GM12872 (cell line): ENCODE measurements around the gene DOCK6.

ENCODE experiments used
- CTCF ChIP-seq: IDR thresholded peaks from 3 replicates; pipeline ENCODE4 v1.5.1; 2011; ENCODE audit warnings: low read depth, mild to moderate bottlenecking, low read length, moderate library complexity; ENCODE audit not compliant: insufficient read depth

DOCK6 gene

DNA sequence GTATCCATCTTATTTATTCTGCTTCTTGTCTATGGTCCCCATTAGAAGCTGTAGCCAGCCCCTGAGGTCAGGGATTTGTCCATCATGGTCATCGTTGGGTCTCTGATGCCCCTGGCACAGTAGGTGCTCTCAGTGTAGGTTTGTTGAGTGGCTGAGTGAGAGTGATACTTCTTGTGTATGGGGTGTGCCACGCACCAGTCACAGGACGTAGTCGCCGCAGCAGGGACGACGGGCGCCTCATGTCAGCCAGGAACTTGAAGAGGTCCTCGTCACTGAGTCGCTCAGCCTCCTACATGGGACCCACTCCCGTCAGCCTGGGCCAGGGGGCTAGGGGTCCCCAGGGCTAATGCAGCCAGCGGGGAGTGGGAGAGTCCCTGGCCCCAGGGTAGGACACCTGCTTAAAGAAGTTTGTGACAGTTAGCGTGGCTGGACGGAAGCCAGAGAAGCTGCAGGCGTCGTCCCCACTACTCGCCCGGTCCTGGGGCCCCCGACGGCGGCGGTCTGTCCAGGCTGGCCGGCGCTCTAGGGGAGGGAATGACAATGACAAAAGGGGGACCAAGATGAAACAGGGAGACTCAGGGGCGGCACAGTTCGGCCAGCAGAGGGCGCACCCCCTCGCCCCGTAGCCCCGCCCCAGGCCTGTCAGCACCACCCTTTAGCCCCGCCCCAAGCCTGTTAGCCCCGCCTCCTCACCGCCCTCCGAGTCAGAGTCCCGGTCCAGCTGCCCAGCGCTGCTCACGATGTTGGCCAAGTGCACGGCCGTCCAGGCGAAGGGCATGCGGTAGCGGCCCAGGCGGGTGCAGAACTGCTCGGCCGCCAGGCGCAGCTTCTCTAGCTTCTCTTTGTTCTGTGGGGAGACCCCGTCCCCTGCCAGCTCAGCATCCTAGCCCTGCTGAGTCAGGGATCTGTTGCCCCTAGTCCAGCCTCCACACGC, 19.2 kb downstream of the DOCK6 start:
- peak; percentile 78 for TF ChIP-seq CTCF

- TF ChIP-seq CTCF = no peak
These were observed 20.3 kb downstream of the DOCK6 start for GRCh38 chr19:11242025-11242424.

DNA sequence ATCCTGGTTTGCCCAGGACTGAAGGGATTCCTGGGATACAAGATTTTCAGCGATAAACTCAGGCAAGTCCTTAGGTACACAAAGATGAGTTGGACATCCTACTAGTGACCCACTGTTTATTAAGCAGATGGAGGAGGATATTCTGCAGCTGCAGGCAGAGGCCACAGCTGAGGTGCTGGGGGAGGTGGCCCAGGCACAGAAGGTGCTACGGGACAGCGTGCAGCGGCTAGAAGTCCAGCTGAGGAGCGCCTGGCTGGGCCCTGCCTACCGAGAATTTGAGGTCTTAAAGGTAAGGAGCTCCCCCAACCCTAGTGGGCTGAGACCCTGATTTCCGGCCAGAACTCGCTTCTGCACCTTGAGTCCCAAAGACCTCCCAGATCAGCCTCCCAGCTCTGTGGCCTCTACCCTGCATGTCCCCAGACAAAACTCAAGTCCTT, 22.3 kb downstream of the DOCK6 start:
- TF ChIP-seq CTCF = no peak

- TF ChIP-seq CTCF = no peak
These were observed 22.8 kb downstream of the DOCK6 start, which contains the start of gene ANGPTL8 for GRCh38 chr19:11239377-11240000. Gene ANGPTL8 (plus strand): TSS chr19:11239619. CDS start chr19:11239638, 19 bp downstream.

GRCh38 chr19:11238781-11239376, 23.4 kb downstream of the DOCK6 start:
- TF ChIP-seq CTCF = no peak

DNA sequence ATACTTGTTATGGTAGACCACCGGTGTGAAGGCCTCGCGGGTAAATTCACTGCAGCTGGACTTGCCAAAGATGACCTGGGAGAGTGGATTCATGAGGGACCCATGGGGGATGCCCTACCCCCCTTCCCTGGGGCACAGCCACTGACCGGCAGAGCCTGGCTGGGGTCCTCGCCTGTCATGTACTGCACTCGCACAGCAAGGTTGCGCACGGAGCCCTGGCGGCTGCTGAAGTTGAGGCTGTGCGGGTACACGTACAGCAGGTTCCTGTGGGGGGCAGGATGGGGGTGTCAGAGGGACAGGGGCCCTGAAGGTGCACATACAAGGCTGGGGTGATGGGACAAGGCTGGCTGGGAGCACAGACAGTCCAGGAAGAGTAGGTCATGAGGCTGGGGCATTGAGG, 24.3 kb downstream of the DOCK6 start:
- TF ChIP-seq CTCF = no peak

DNA sequence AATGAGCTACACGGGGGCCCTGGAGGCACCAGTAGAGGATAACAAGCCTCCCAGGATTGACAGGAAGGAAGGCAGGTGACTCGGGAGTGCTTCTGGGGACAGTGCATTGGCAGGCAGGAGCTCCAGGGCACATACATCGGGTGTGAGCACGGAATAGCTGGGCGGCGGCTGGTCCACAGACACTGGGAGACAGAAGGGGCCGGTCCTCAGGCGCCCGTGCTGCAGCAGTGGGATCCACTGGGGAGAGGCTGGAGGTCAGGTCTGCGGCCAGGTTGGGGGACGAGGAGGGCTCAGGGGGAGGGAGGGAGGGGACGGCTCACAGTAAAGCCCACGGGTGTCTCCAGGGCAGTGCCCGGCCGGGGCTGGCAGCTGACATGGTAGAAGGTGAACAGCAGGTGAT, 25.0 kb downstream of the DOCK6 start:
- TF ChIP-seq CTCF = no peak
